Hepatocyte (in vitro differentiated cells): ENCODE data around the gene HRG.

Experiments used
- EZH2 ChIP-seq: fragments of 200-600 bp; sonication (generic); IDR thresholded peaks from 2 replicates; pipeline ENCODE4 v1.6.1; 2016; ENCODE audit warnings: antibody characterized with exemption, mild to moderate bottlenecking, borderline replicate concordance
- EZH2phosphoT487 ChIP-seq: fragments of 200-600 bp; sonication (generic); IDR thresholded peaks from one replicate; pipeline ENCODE4 v1.6.1; 2018; ENCODE audit warnings: antibody characterized with exemption, mild to moderate bottlenecking, low read depth, moderate library complexity; ENCODE audit not compliant: unreplicated experiment, severe bottlenecking
- TF ChIP-seq, protein P1 (sequence below): fragments of 200-600 bp; sonication (generic); IDR thresholded peaks from 2 replicates; pipeline ENCODE4 v1.5.1; 2016; ENCODE audit warnings: antibody characterized with exemption, mild to moderate bottlenecking; ENCODE audit not compliant: poor library complexity

DNA sequence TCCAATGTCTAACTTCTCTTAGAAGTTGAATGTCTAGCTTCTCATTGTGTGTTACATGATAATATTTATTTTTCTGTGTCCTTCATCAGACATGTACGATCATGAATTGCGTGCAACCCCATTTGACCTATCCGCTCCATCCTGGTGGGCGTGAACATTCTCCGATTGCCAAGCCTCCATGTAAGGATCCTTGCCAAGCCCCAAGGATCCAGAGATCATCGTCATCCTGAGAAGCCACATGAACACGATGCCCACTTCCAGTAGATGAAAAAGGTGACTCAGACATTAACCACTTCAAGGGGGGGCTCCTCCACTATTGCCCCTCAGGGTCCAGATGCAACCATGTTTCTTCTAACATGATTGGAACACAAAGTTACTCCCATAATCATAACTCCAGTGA is 25.9 kb downstream of the HRG start:
- TF ChIP-seq, protein P1, sequence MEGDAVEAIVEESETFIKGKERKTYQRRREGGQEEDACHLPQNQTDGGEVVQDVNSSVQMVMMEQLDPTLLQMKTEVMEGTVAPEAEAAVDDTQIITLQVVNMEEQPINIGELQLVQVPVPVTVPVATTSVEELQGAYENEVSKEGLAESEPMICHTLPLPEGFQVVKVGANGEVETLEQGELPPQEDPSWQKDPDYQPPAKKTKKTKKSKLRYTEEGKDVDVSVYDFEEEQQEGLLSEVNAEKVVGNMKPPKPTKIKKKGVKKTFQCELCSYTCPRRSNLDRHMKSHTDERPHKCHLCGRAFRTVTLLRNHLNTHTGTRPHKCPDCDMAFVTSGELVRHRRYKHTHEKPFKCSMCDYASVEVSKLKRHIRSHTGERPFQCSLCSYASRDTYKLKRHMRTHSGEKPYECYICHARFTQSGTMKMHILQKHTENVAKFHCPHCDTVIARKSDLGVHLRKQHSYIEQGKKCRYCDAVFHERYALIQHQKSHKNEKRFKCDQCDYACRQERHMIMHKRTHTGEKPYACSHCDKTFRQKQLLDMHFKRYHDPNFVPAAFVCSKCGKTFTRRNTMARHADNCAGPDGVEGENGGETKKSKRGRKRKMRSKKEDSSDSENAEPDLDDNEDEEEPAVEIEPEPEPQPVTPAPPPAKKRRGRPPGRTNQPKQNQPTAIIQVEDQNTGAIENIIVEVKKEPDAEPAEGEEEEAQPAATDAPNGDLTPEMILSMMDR: no peak
- no peak for TF ChIP-seq EZH2
- TF ChIP-seq EZH2phosphoT487: no peak
